Measurements from ENCODE around the gene DDR1.
"Not testable (repeated sequence)": the region's sequence is repeated elsewhere in the genome, so short reads cannot be mapped to it uniquely, and the experiment has no call there.

DNA sequence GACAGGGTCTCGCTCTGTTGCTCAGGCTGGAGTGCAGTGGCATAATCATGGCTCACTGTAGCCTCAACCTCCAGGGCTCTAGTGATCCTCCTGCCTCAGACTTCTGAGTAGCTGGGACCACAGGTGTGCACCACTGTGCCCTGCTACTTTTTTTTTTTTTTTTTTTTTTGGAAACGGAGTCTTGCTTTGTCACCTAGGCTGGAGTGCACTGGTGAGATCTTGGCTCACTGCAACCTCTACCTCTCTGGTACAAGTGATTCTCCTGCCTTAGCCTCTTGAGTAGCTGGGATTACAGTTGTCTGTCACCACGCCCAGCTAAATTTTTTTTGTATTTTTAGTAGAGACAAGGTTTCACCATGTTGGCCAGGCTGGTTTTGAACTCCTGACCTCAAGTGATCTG lies 42.8 kb downstream of the DDR1 start:
- TF ChIP-seq, protein P1, sequence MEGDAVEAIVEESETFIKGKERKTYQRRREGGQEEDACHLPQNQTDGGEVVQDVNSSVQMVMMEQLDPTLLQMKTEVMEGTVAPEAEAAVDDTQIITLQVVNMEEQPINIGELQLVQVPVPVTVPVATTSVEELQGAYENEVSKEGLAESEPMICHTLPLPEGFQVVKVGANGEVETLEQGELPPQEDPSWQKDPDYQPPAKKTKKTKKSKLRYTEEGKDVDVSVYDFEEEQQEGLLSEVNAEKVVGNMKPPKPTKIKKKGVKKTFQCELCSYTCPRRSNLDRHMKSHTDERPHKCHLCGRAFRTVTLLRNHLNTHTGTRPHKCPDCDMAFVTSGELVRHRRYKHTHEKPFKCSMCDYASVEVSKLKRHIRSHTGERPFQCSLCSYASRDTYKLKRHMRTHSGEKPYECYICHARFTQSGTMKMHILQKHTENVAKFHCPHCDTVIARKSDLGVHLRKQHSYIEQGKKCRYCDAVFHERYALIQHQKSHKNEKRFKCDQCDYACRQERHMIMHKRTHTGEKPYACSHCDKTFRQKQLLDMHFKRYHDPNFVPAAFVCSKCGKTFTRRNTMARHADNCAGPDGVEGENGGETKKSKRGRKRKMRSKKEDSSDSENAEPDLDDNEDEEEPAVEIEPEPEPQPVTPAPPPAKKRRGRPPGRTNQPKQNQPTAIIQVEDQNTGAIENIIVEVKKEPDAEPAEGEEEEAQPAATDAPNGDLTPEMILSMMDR (IDR thresholded peaks at IDR 0.05) = not testable (repeated sequence)
- not testable (repeated sequence) for TF ChIP-seq POLR2A (IDR thresholded peaks at IDR 0.05)
